ENCODE measurements around the gene NOL9.

GRCh38 chr1:6596351-6596750, 42.0 kb upstream of the NOL9 start:
- TF ChIP-seq CTCF (conservative IDR thresholded peaks at IDR 0.05) = no peak
- TF ChIP-seq ZFX (IDR thresholded peaks at IDR 0.05) = no peak
